Naive thymus-derived CD4-positive, alpha-beta T cell (primary cell): ENCODE measurements around the gene ZNF750. TPM values are rescaled to one million over a fixed set of nuclear protein-coding genes. Genes with fewer than 3 reads are reported as not detected.

Source experiments
- ATAC-seq: fragments of 150-1000 bp; cut with Tn5 transposase; 2 replicates; pipeline ENCODE4 v1.10.0; 2021; ENCODE audit warnings: mild to moderate bottlenecking, moderate library complexity
- CTCF ChIA-PET: fragments of 350-600 bp; sonication (Branson Sonifier 250); formaldehyde crosslinking; loops from one replicate; lab custom pipeline; 2021; ENCODE audit warnings: antibody characterized with exemption; lab: Charles Lee
- POLR2A ChIA-PET: fragments of 350-600 bp; sonication (Branson Sonifier 250); formaldehyde crosslinking; loops from one replicate; lab custom pipeline; 2021; ENCODE audit warnings: antibody characterized with exemption, inconsistent platforms; lab: Charles Lee
- DNase-seq, 9 donors: peaks; one replicate each; pipeline versions ENCODE4 v3.0.0 to v3.0.0-alpha.2; 2020 to 2022; ENCODE audit warnings: mixed read lengths in 1 of 9
- H3K27ac ChIP-seq: one replicate; pipeline ENCODE4 v1.7.0; 2013; ENCODE audit warnings: mild to moderate bottlenecking, low read depth, low read length, moderate library complexity
- H3K27me3 ChIP-seq, 2 donors: one replicate each; pipeline ENCODE4 v1.7.0; 2013; ENCODE audit warnings: low read length in 2 of 2, mild to moderate bottlenecking in 2 of 2, moderate library complexity in 2 of 2; ENCODE audit not compliant: control insufficient read depth in 2 of 2, insufficient read depth in 2 of 2
- H3K36me3 ChIP-seq, 3 experiments: 1 replicate in 2 of 3; 2 replicates in 1 of 3; pipeline ENCODE4 v1.7.0; 2013; ENCODE audit warnings: low read length in 3 of 3, mild to moderate bottlenecking in 3 of 3, moderate library complexity in 1 of 3; ENCODE audit not compliant: insufficient read depth in 3 of 3, control insufficient read depth in 2 of 3
- H3K4me1 ChIP-seq, 2 donors: one replicate each; pipeline ENCODE4 v1.7.0; 2013; ENCODE audit warnings: low read length in 2 of 2, mild to moderate bottlenecking in 2 of 2, moderate library complexity in 1 of 2; ENCODE audit not compliant: control insufficient read depth in 2 of 2, insufficient read depth in 2 of 2
- H3K4me3 ChIP-seq: 2 replicates; pipeline ENCODE4 v1.7.0; 2013; ENCODE audit warnings: mild to moderate bottlenecking, low read length
- H3K9me3 ChIP-seq, 3 experiments: 1 replicate in 2 of 3; 2 replicates in 1 of 3; pipeline ENCODE4 v1.7.0; 2013; ENCODE audit warnings: low read length in 3 of 3; ENCODE audit not compliant: control insufficient read depth in 2 of 3
- H3K27ac Mint-ChIP-seq, 9 donors: one replicate each; pipeline ENCODE4 v1.8.0; 2020 to 2022; ENCODE audit warnings: mixed read lengths in 9 of 9, mild to moderate bottlenecking in 8 of 9, moderate library complexity in 5 of 9, inconsistent platforms in 2 of 9
- H3K27me3 Mint-ChIP-seq, 5 donors: one replicate each; pipeline ENCODE4 v1.8.0; 2021 to 2022; ENCODE audit warnings: mixed read lengths in 5 of 5, mild to moderate bottlenecking in 1 of 5
- H3K36me3 Mint-ChIP-seq, 5 donors: one replicate each; pipeline ENCODE4 v1.8.0; 2020 to 2022; ENCODE audit warnings: mixed read lengths in 5 of 5, mild to moderate bottlenecking in 3 of 5, inconsistent platforms in 1 of 5
- H3K4me1 Mint-ChIP-seq, 7 donors: one replicate each; pipeline ENCODE4 v1.8.0; 2020 to 2022; ENCODE audit warnings: mixed read lengths in 7 of 7, mild to moderate bottlenecking in 3 of 7, inconsistent platforms in 1 of 7
- H3K4me3 Mint-ChIP-seq, 10 donors: one replicate each; pipeline ENCODE4 v1.8.0; 2020 to 2022; ENCODE audit warnings: mild to moderate bottlenecking in 10 of 10, mixed read lengths in 10 of 10, moderate library complexity in 6 of 10, inconsistent platforms in 2 of 10
- H3K9me3 Mint-ChIP-seq, 11 donors: one replicate each; pipeline ENCODE4 v1.8.0; 2020 to 2022; ENCODE audit warnings: mixed read lengths in 11 of 11, mild to moderate bottlenecking in 4 of 11, inconsistent platforms in 1 of 11, moderate library complexity in 1 of 11
- intact Hi-C, 2 donors: fragments of 100-400 bp; cut with micrococcal nuclease; formaldehyde crosslinking; loops; one replicate each; pipeline ENCODE4 v1.15.1; 2023
- polyA plus RNA-seq, 2 donors: library from polyadenylated mRNA; unstranded; fragments of 300-500 nt; fragmentation: Illumina TruSeq; gene quantifications; one replicate each; pipeline ENCODE4 v1.2.3, GENCODE V29; 2021
- total RNA-seq, 6 experiments: library from RNA in 5 of 6; stranded (reverse) in 5 of 6; gene quantifications; 1 replicate in 5 of 6; 2 replicates in 1 of 6; pipeline ENCODE4 v1.2.3 and lab custom pipeline; 2021 to 2026

ZNF750 gene
- total and polyA plus RNA-seq, 7 experiments from 2014 or later = 0.13 TPM; not detected in 6

GRCh38 chr17:82830249-82830661 lies 9.6 kb downstream of the ZNF750 start:
- Histone ChIP-seq H3K4me3 (no peak overlapping the region), H3K27ac (no peak overlapping the region), H3K36me3 (peaks cover 0 to 26% (median 0%) of the 10 kb centered on the region in 3 experiments), H3K4me1 (no peaks in the 10 kb centered on the region), H3K9me3 (no peaks in the 10 kb centered on the region), H3K27me3 (no peaks in the 10 kb centered on the region)
- peaks cover 7 to 30% (median 19%) of the 10 kb centered on the region in 5 donors for H3K36me3 Mint-ChIP-seq
- H3K27ac Mint-ChIP-seq = no peak overlapping the region
- peaks cover 0 to 9% (median 0%) of the 10 kb centered on the region in 7 donors for H3K4me1 Mint-ChIP-seq
- no peak for ATAC-seq
- ChIA-PET CTCF (no interaction called here), POLR2A (interaction anchor here (0.8 to 1.2 kb wide), 2 partner anchors 12 to 39 kb away, joined by 3 read pairs; no protein-coding TSS in a partner anchor)
- no peaks in the 10 kb centered on the region for H3K27me3 Mint-ChIP-seq
- H3K9me3 Mint-ChIP-seq = peaks cover 0 to 9% (median 0%) of the 10 kb centered on the region in 11 donors
- no peak overlapping the region for H3K4me3 Mint-ChIP-seq
- DNase-seq = no peak
- intact Hi-C loops = no loop called here

GRCh38 chr17:82828875-82829487 lies 10.8 kb downstream of the ZNF750 start:
- DNase-seq = no peak
- H3K36me3 ChIP-seq = peaks cover 0 to 26% (median 0%) of the 10 kb centered on the region in 3 experiments
- ChIA-PET POLR2A (interaction anchor here (0.8 kb wide), 1 partner anchor 40 kb away, joined by 3 read pairs; no protein-coding TSS in a partner anchor), CTCF (no interaction called here)
- no peak overlapping the region for H3K4me3 ChIP-seq
- intact Hi-C loops = loop anchor here in 1 of 2 donors (5.0 kb wide), 1 partner anchor 33 kb away; no protein-coding TSS in a partner anchor
- Mint-ChIP-seq H3K36me3 (peaks cover 7 to 34% (median 19%) of the 10 kb centered on the region in 5 donors), H3K4me3 (no peak overlapping the region), H3K4me1 (peaks cover 0 to 9% (median 0%) of the 10 kb centered on the region in 7 donors), H3K27ac (peak overlapping the region in 1 of 9 donors; percentile 60), H3K27me3 (no peaks in the 10 kb centered on the region), H3K9me3 (peaks cover 0 to 9% (median 0%) of the 10 kb centered on the region in 11 donors)
- H3K4me1 ChIP-seq = no peaks in the 10 kb centered on the region
- no peak overlapping the region for H3K27ac ChIP-seq
- no peaks in the 10 kb centered on the region for H3K9me3 ChIP-seq
- H3K27me3 ChIP-seq = no peaks in the 10 kb centered on the region
- ATAC-seq = no peak

GRCh38 chr17:82826956-82827355 lies 12.9 kb downstream of the ZNF750 start:
- peaks cover 0 to 9% (median 0%) of the 10 kb centered on the region in 7 donors for H3K4me1 Mint-ChIP-seq
- intact Hi-C loops = loop anchor here in 1 of 2 donors (5.0 kb wide), 1 partner anchor 35 kb away; no protein-coding TSS in a partner anchor
- H3K36me3 Mint-ChIP-seq = peaks cover 10 to 39% (median 24%) of the 10 kb centered on the region in 5 donors
- no peaks in the 10 kb centered on the region for H3K9me3 ChIP-seq
- H3K27me3 ChIP-seq = no peaks in the 10 kb centered on the region
- DNase-seq = no peak
- no peaks in the 10 kb centered on the region for H3K4me1 ChIP-seq
- no peak overlapping the region for H3K4me3 Mint-ChIP-seq
- no peak overlapping the region for H3K27ac ChIP-seq
- ChIA-PET CTCF (no interaction called here), POLR2A (no interaction called here)
- no peaks in the 10 kb centered on the region for H3K27me3 Mint-ChIP-seq
- no peak overlapping the region for H3K27ac Mint-ChIP-seq
- H3K9me3 Mint-ChIP-seq = peaks cover 0 to 9% (median 0%) of the 10 kb centered on the region in 11 donors
- H3K4me3 ChIP-seq = no peak overlapping the region
- peaks cover 0 to 28% (median 0%) of the 10 kb centered on the region in 3 experiments for H3K36me3 ChIP-seq
- ATAC-seq = no peak

- Mint-ChIP-seq H3K27ac (no peak overlapping the region), H3K9me3 (peaks cover 0 to 10% (median 0%) of the 10 kb centered on the region in 11 donors), H3K36me3 (peaks cover 12 to 37% (median 26%) of the 10 kb centered on the region in 5 donors), H3K27me3 (no peaks in the 10 kb centered on the region), H3K4me1 (peaks cover 0 to 9% (median 0%) of the 10 kb centered on the region in 7 donors), H3K4me3 (no peak overlapping the region)
- CTCF ChIA-PET = no interaction called here
- H3K4me1 ChIP-seq = no peaks in the 10 kb centered on the region
- no peak overlapping the region for H3K4me3 ChIP-seq
- ATAC-seq = no peak
- H3K36me3 ChIP-seq = peaks cover 0 to 29% (median 0%) of the 10 kb centered on the region in 3 experiments
- H3K27me3 ChIP-seq = no peaks in the 10 kb centered on the region
- H3K9me3 ChIP-seq = no peaks in the 10 kb centered on the region
- POLR2A ChIA-PET = no interaction called here
- no peak overlapping the region for H3K27ac ChIP-seq
- intact Hi-C loops = loop anchor here in 1 of 2 donors (5.0 kb wide), 1 partner anchor 36 kb away; no protein-coding TSS in a partner anchor
- DNase-seq = no peak
Measured at GRCh38 chr17:82826211-82826610, 13.6 kb downstream of the ZNF750 start.

GRCh38 chr17:82825540-82826124 lies 14.2 kb downstream of the ZNF750 start:
- Mint-ChIP-seq H3K4me1 (peaks cover 0 to 8% (median 0%) of the 10 kb centered on the region in 7 donors), H3K9me3 (peaks cover 0 to 13% (median 2%) of the 10 kb centered on the region in 11 donors), H3K27ac (no peak overlapping the region), H3K27me3 (no peaks in the 10 kb centered on the region), H3K36me3 (peaks cover 16 to 43% (median 32%) of the 10 kb centered on the region in 5 donors), H3K4me3 (no peak overlapping the region)
- no peak for DNase-seq
- Histone ChIP-seq H3K4me1 (no peaks in the 10 kb centered on the region), H3K36me3 (peaks cover 0 to 29% (median 0%) of the 10 kb centered on the region in 3 experiments), H3K27me3 (no peaks in the 10 kb centered on the region), H3K9me3 (no peaks in the 10 kb centered on the region), H3K27ac (no peak overlapping the region), H3K4me3 (no peak overlapping the region)
- ChIA-PET CTCF (no interaction called here), POLR2A (interaction anchor here (0.8 kb wide), 1 partner anchor 38 kb away, joined by 3 read pairs; no protein-coding TSS in a partner anchor)
- intact Hi-C loops = loop anchor here in 1 of 2 donors (5.0 kb wide), 1 partner anchor 37 kb away; no protein-coding TSS in a partner anchor
- no peak for ATAC-seq

- ChIA-PET CTCF (no interaction called here), POLR2A (interaction anchor here (0.8 kb wide), 1 partner anchor 228 kb away, joined by 3 read pairs; no protein-coding TSS in a partner anchor)
- H3K27ac Mint-ChIP-seq = no peak overlapping the region
- Histone ChIP-seq H3K36me3 (peaks cover 0 to 34% (median 0%) of the 10 kb centered on the region in 3 experiments), H3K9me3 (peaks cover 0 to 11% (median 0%) of the 10 kb centered on the region in 3 experiments), H3K27ac (no peak overlapping the region), H3K4me1 (no peaks in the 10 kb centered on the region), H3K4me3 (no peak overlapping the region), H3K27me3 (no peaks in the 10 kb centered on the region)
- peaks cover 18 to 56% (median 41%) of the 10 kb centered on the region in 5 donors for H3K36me3 Mint-ChIP-seq
- H3K27me3 Mint-ChIP-seq = no peaks in the 10 kb centered on the region
- ATAC-seq = no peak
- H3K9me3 Mint-ChIP-seq = peaks cover 4 to 23% (median 8%) of the 10 kb centered on the region in 11 donors
- no peak for DNase-seq
- H3K4me3 Mint-ChIP-seq = no peak overlapping the region
- H3K4me1 Mint-ChIP-seq = peaks cover 0 to 6% (median 0%) of the 10 kb centered on the region in 7 donors
- intact Hi-C loops = no loop called here
Measured at GRCh38 chr17:82823004-82823403, 16.8 kb downstream of the ZNF750 start.
